KBM-7 (cell line): ENCODE results near the gene UPK3B.
"Not testable (repeated sequence)": the region's sequence is repeated elsewhere in the genome, so short reads cannot be mapped to it uniquely, and the experiment has no call there.

ENCODE experiments used
- DNase-seq: peaks from one replicate; pipeline ENCODE4 v3.0.0-alpha.2; 2015
- in situ Hi-C: fragments of 300-500 bp; cut with MboI; formaldehyde crosslinking; loops from 2 replicates; pipeline ENCODE4 v1.14.3; 2020; ENCODE audit warnings: low sequenced_read_pairs, low pct_unique_long_range_greater_than_20kb, mixed read lengths

UPK3B gene

DNA sequence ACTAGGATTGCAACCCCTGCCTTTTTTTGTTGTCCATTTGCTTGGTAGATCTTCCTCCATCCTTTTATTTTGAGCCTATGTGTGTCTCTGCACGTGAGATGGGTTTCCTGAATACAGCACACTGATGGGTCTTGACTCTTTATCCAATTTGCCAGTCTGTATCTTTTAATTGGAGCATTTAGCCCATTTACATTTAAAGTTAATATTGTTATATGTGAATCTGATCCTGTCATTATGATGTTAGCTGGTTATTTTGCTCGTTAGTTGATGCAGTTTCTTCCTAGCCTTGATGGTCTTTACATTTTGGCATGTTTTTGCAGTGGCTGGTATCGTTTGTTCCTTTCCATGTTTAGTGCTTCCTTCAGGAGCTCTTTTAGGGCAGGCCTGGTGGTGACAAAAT lies 54.6 kb downstream of the UPK3B start:
- in situ Hi-C loops, DNase-seq: not testable (repeated sequence)
